A549 (cell line): ENCODE results near the gene PIK3R1. TPM values are rescaled to one million over a fixed set of nuclear protein-coding genes. Genes with fewer than 3 reads are reported as not detected.

Source experiments
- ATAC-seq, 2 experiments: fragments of 200-7000 bp in 1 of 2; fragments of >200 bp in 1 of 2; cut with Nextera tagmentation in 1 of 2; cut with Tn5 transposase in 1 of 2; 3 replicates each; pipeline versions ENCODE4 v1.8.0 to v1.9.1; 2018 to 2020; ENCODE audit warnings: mild to moderate bottlenecking in 1 of 2, moderate library complexity in 1 of 2
- CTCF ChIA-PET: fragments of 300-600 bp; sonication (Branson Sonifier 250); formaldehyde crosslinking; extraction: SDS; loops from one replicate; lab custom pipeline; 2021; ENCODE audit warnings: antibody characterized with exemption, inconsistent platforms; lab: Yijun Ruan, JAX
- POLR2A ChIA-PET: fragments of 350-600 bp; formaldehyde crosslinking; extraction: SDS; loops from one replicate; lab custom pipeline; 2021; ENCODE audit warnings: antibody characterized with exemption, inconsistent platforms; lab: Yijun Ruan, JAX
- DNase-seq, 2 experiments: peaks; one replicate each; pipeline versions ENCODE4 v3.0.0 to v3.0.0-alpha.2; 2011 to 2016; ENCODE audit warnings: low read depth in 1 of 2, low spot score in 1 of 2
- FAIRE-seq: peaks from 2 replicates; lab custom pipeline; 2011; peaks lifted over from hg19 to GRCh38; lab: Jason Lieb, UNC
- H3K27ac ChIP-seq, 2 experiments: fragments of >200 bp; sonication (Bioruptor Twin); formaldehyde crosslinking; 3 replicates each; pipeline ENCODE4 v1.5.1; 2016 to 2017
- H3K4me1 ChIP-seq: fragments of >200 bp; sonication (Bioruptor Twin); formaldehyde crosslinking; 3 replicates; pipeline ENCODE4 v1.6.1; 2016
- H3K4me2 ChIP-seq: fragments of >200 bp; sonication (Bioruptor Twin); formaldehyde crosslinking; 3 replicates; pipeline ENCODE4 v1.6.1; 2016
- H3K4me3 ChIP-seq: fragments of >200 bp; sonication (Bioruptor Twin); formaldehyde crosslinking; 3 replicates; pipeline ENCODE4 v1.5.1; 2016
- H3K9me3 ChIP-seq: fragments of >200 bp; sonication (Bioruptor Twin); formaldehyde crosslinking; 3 replicates; pipeline ENCODE4 v1.6.1; 2016
- CEBPB ChIP-seq, 2 experiments: fragments of >200 bp in 1 of 2; sonication (Bioruptor Twin) in 1 of 2; formaldehyde crosslinking in 1 of 2; IDR thresholded peaks; 2 replicates each; pipeline ENCODE4 v1.6.1; 2012 to 2016
- CHD2 ChIP-seq: fragments of 150-350 bp; IDR thresholded peaks from 2 replicates; pipeline ENCODE4 v1.6.1; 2014; ENCODE audit warnings: low read length; ENCODE audit not compliant: partially characterized antibody
- CTCF ChIP-seq: fragments of >200 bp; sonication (Bioruptor Twin); formaldehyde crosslinking; IDR thresholded peaks from 3 replicates; pipeline ENCODE4 v1.5.1; 2016
- HOXB5 ChIP-seq: fragments of 250-450 bp; sonication (Bioruptor Pico); IDR thresholded peaks from 2 replicates; pipeline ENCODE4 v1.5.0; 2020; ENCODE audit warnings: mild to moderate bottlenecking, moderate library complexity
- JUNB ChIP-seq: fragments of >200 bp; sonication (Bioruptor Twin); formaldehyde crosslinking; IDR thresholded peaks from 2 replicates; pipeline ENCODE4 v1.6.1; 2016
- KDM5A ChIP-seq: fragments of 200-600 bp; sonication (generic); IDR thresholded peaks from 2 replicates; pipeline ENCODE4 v1.6.1; 2016; ENCODE audit warnings: antibody characterized with exemption, mild to moderate bottlenecking
- MAFK ChIP-seq: fragments of 450-650 bp; IDR thresholded peaks from 2 replicates; pipeline ENCODE4 v1.6.1; 2014; ENCODE audit not compliant: partially characterized antibody
- MAZ ChIP-seq: fragments of 150-350 bp; IDR thresholded peaks from 2 replicates; pipeline ENCODE4 v1.6.1; 2014; ENCODE audit warnings: antibody characterized with exemption, low read depth, low read length, borderline replicate concordance
- MYC ChIP-seq: IDR thresholded peaks from 2 replicates; pipeline ENCODE4 v1.6.1; 2012; ENCODE audit warnings: mild to moderate bottlenecking, inconsistent platforms, low read length, improper control_type of control experiment, borderline replicate concordance
- NFE2L2 ChIP-seq: fragments of 150-350 bp; conservative IDR thresholded peaks from 2 replicates; pipeline ENCODE4 v1.6.1; 2014; ENCODE audit warnings: low read length
- RAD21 ChIP-seq, 2 experiments: fragments of >200 bp in 1 of 2; sonication (Bioruptor Twin) in 1 of 2; formaldehyde crosslinking in 1 of 2; IDR thresholded peaks in 1 of 2; conservative IDR thresholded peaks in 1 of 2; 2 replicates in 1 of 2; 3 replicates in 1 of 2; pipeline ENCODE4 v1.6.1; 2012 to 2018; ENCODE audit warnings: inconsistent platforms in 1 of 2
- REST ChIP-seq: fragments of 200-600 bp; sonication (generic); IDR thresholded peaks from 2 replicates; pipeline ENCODE4 v1.6.1; 2016; ENCODE audit warnings: antibody characterized with exemption, mild to moderate bottlenecking, moderate library complexity
- RFX5 ChIP-seq: fragments of 450-650 bp; IDR thresholded peaks from 2 replicates; pipeline ENCODE4 v1.7.1; 2014; ENCODE audit warnings: antibody characterized with exemption, mild to moderate bottlenecking, moderate library complexity
- SMC3 ChIP-seq: fragments of >200 bp; sonication (Bioruptor Twin); formaldehyde crosslinking; IDR thresholded peaks from 3 replicates; pipeline ENCODE4 v1.6.1; 2018; ENCODE audit warnings: inconsistent platforms
- TFCP2L1 ChIP-seq: fragments of 250-450 bp; sonication (Bioruptor Pico); IDR thresholded peaks from 2 replicates; pipeline ENCODE4 v1.5.0; 2021; ENCODE audit warnings: mild to moderate bottlenecking
- ZNF302 ChIP-seq: fragments of 250-450 bp; sonication (Bioruptor Pico); IDR thresholded peaks from 2 replicates; pipeline ENCODE4 v1.9.0; 2021; ENCODE audit warnings: inconsistent platforms, mild to moderate bottlenecking, moderate library complexity
- ZSCAN20 ChIP-seq: fragments of 250-450 bp; sonication (Bioruptor Pico); IDR thresholded peaks from 2 replicates; pipeline ENCODE4 v1.8.0; 2022; ENCODE audit warnings: mild to moderate bottlenecking, moderate library complexity
- WGBS: methylation state at CpG from one replicate; pipeline ENCODE4 v1.1.6; 2017; ENCODE audit errors: missing lambda C conversion rate; 5-methylcytosine and 5-hydroxymethylcytosine counted together
- polyA plus RNA-seq, 4 experiments: library from polyadenylated mRNA; depleted of rRNA in 3 of 4; stranded (reverse); fragments of >200 nt; fragmentation: RNase III in 1 of 4; extraction: RNeasy Plus Mini Kit Qiagen cat#74134 plus additional on column Dnase treatment in 1 of 4; gene quantifications; 2 replicates in 3 of 4; 3 replicates in 1 of 4; pipeline ENCODE4 v1.2.3, GENCODE V29; 2011 to 2017
- TF ChIP-seq, protein P1 (sequence below): IDR thresholded peaks from 2 replicates; pipeline ENCODE4 v1.6.1; 2012; ENCODE audit warnings: low read depth, borderline replicate concordance

Gene PIK3R1
- polyA plus RNA-seq, 2 of the 4 experiments (the other 2 are of a cell fraction) = 5.5 to 5.7 TPM

DNA sequence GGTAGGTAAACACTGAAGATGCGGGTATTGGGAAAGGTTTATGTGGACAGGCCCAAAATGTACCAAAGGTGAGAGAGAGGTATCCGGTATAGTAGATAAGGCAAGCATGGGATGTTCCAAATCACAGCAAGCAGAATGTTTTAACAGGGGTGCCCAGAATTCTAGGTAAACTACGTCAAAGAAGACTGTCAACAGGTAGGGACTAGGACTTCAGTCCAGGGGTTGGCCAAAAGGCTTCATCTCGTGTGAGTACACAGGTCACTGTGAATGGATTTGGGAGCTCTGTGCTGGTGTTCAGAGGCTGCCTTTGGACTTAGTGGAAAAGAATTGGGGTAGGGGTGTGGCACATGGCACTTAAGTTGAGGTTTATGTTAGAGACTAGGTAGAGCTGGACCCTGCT is 66.4 kb downstream of the PIK3R1 start (continued):
- no peak for TF ChIP-seq CTCF

DNA sequence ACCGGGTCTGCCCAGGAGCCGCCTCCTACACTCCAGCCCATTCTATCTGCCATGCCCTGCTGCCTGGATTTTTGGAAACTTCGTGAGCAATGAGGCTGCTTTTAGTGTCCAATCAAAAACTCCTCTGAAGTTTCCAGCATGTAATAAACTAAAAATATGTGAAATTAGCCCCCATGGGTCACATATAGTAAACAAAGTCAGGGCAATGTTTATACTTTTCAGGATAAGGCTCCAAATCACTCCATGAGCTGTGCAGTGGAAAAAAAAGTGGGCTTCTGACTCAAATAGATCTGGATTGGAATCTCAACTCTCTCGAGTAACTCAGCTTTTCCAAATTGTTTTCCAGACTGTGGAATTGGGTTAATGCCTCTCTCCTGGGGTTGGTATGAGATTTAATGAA is 68.2 kb downstream of the PIK3R1 start:
- TF ChIP-seq CHD2 (no peak), HOXB5 (CRISPR knock-in tag) (no peak), TFCP2L1 (CRISPR knock-in tag) (no peak)
- TF ChIP-seq, all 56 proteins: peak for 0
- ATAC-seq (no peak), DNase-seq (no peak), FAIRE-seq (no peak)
- CTCF ChIA-PET = interaction anchor here (0.7 to 2.6 kb wide), 3 partner anchors 11 to 679 kb away, joined by 3 to 12 read pairs (median 4); no protein-coding TSS in a partner anchor
- POLR2A ChIA-PET = no interaction called here
- Histone ChIP-seq H3K4me1 (peaks cover 28% of the 10 kb centered on the region), H3K9me3 (no peaks in the 10 kb centered on the region), H3K4me2 (no peak overlapping the region), H3K27ac (no peak overlapping the region), H3K4me3 (no peak overlapping the region)
- 89% methylated on average over 4 of the region's 4 CpGs for WGBS

- no peak overlapping the region for H3K4me3 ChIP-seq
- peaks cover 43% of the 10 kb centered on the region for H3K4me1 ChIP-seq
- ChIA-PET CTCF (interaction anchor here (0.6 to 3.3 kb wide), 23 partner anchors 9 to 1042 kb away, joined by 3 to 30 read pairs (median 5); no protein-coding TSS in a partner anchor), POLR2A (interaction anchor here (0.6 kb wide), 1 partner anchor 601 kb away, joined by 5 read pairs; no protein-coding TSS in a partner anchor)
- no peak for FAIRE-seq
- H3K4me2 ChIP-seq = peak overlapping the region; percentile 35; the same call in 1 of the 3 replicates
- H3K27ac ChIP-seq = peak overlapping the region in 1 of 2 experiments; percentile 34; a peak in 1 of 6 replicates
- WGBS = 88% methylated on average over 3 of the region's 3 CpGs
- DNase-seq = no peak
- no peaks in the 10 kb centered on the region for H3K9me3 ChIP-seq
- ATAC-seq = no peak
- TF ChIP-seq CTCF (no peak), CEBPB (IDR thresholded peaks at IDR 0.05) (peak in 1 of 2 experiments; percentile 21; a peak in 1 of 4 replicates)
Observed at GRCh38 chr5:68285075-68285840, 69.7 kb downstream of the PIK3R1 start.

GRCh38 chr5:68285851-68286611 is 70.5 kb downstream of the PIK3R1 start:
- peak overlapping the region; percentile 35; the same call in 2 of the 3 replicates for H3K4me2 ChIP-seq
- DNase-seq = peak in 1 of 2 experiments; percentile 61
- ATAC-seq = peak in 1 of 2 experiments; percentile 35; a peak in 2 of 6 replicates
- 23% methylated on average over 4 of the region's 4 CpGs for WGBS
- FAIRE-seq = peak; percentile 32
- CTCF ChIA-PET = interaction anchor here (0.5 to 3.3 kb wide), 46 partner anchors 10 to 1043 kb away, joined by 3 to 30 read pairs (median 3); no protein-coding TSS in a partner anchor
- peaks cover 50% of the 10 kb centered on the region for H3K4me1 ChIP-seq
- no peak overlapping the region for H3K4me3 ChIP-seq
- peak overlapping the region in 1 of 2 experiments; percentile 2; a peak in 1 of 6 replicates for H3K27ac ChIP-seq
- no peaks in the 10 kb centered on the region for H3K9me3 ChIP-seq
- POLR2A ChIA-PET = no interaction called here
- TF ChIP-seq SMC3 = peak; percentile 95
- TF ChIP-seq RAD21 (conservative IDR thresholded peaks at IDR 0.05 in 1 of 2, IDR thresholded peaks at IDR 0.05 in 1 of 2) = peak; percentile 89 to 93
- TF ChIP-seq MAZ = no peak
- no peak for TF ChIP-seq ZSCAN20 (CRISPR knock-in tag)
- no peak for TF ChIP-seq REST
- no peak for TF ChIP-seq JUNB
- no peak for TF ChIP-seq MYC
- TF ChIP-seq RFX5 = no peak
- no peak for TF ChIP-seq ZNF302 (CRISPR knock-in tag)
- TF ChIP-seq KDM5A = no peak
- TF ChIP-seq NFE2L2 = no peak
- TF ChIP-seq, protein P1, sequence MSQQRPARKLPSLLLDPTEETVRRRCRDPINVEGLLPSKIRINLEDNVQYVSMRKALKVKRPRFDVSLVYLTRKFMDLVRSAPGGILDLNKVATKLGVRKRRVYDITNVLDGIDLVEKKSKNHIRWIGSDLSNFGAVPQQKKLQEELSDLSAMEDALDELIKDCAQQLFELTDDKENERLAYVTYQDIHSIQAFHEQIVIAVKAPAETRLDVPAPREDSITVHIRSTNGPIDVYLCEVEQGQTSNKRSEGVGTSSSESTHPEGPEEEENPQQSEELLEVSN = no peak
- no peak for TF ChIP-seq TFCP2L1 (CRISPR knock-in tag)
- peak; percentile 27 for TF ChIP-seq MAFK
